Left lobe of liver (tissue), 2 donors: ENCODE measurements around the gene NKG7. TPM values are rescaled to one million over a fixed set of nuclear protein-coding genes. Genes with fewer than 3 reads are reported as not detected.
"Not testable (repeated sequence)": the region's sequence is repeated elsewhere in the genome, so short reads cannot be mapped to it uniquely, and the experiment has no call there.

Experiments
- ATAC-seq: fragments of 200-7000 bp; cut with Tn5 transposase; one replicate; pipeline ENCODE4 v1.9.1; 2020; ENCODE audit warnings: mild to moderate bottlenecking, moderate library complexity
- DNase-seq: peaks from one replicate; pipeline ENCODE4 v3.0.0-alpha.2; 2020; ENCODE audit warnings: low spot score
- total RNA-seq: library from RNA; stranded (reverse); gene quantifications from one replicate; pipeline ENCODE4 v1.2.1, GENCODE V29; 2021
- donor health status: DM: no; HTN: no; CAD: no; lungs with moderate emphysema.
- donor health status: DM: no; HTN: yes; CAD: no.

The NKG7 gene, protein sequence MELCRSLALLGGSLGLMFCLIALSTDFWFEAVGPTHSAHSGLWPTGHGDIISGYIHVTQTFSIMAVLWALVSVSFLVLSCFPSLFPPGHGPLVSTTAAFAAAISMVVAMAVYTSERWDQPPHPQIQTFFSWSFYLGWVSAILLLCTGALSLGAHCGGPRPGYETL
- total RNA-seq = 1.7 TPM

DNA sequence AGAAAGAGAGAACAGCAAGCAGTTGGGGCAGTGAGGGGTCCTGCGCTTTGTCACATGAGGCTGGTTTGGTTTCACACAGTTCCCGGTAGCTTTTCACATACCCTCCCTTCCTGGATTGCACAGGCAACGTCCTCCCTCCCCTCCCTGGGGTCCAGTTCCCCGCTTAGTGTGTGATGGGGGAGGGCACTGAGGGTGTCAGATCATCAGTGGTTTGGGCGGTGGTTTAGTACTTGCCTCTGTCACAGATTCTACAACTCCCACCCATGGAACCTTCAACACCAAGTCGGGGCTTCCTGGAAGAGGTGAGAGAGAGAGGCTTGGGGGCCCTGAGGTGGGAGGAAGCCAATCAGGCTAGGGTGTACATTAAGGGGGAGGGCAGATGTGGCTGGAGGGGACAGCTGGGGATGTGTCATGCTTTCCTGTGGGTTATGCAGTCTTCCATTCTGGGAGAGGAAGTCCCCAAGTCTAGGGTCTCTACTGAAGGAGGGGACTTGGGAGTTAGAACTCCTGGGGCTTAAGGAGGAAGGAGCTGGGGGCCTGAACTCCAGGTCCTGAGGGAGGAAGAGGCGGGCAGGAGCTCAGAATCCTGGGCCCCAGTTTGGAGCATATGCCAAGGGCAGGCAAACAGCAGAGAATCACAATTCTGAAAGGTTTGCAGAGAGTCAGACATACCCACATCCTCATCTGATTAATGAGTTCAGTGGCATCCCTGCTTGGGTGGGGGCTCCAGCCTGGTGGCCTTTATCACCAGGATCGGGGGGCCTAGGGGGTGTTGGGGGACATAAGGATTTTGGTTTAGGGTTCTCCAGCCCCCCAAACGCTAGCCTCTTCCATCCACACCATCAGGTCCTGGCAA, at the start of gene NKG7:
Gene NKG7 (minus strand): TSS at position 6 of the 856 bp plus-strand sequence. CDS start 119 bp downstream, outside the sequence.
- DNase-seq = no peak
- no peak for ATAC-seq

DNA sequence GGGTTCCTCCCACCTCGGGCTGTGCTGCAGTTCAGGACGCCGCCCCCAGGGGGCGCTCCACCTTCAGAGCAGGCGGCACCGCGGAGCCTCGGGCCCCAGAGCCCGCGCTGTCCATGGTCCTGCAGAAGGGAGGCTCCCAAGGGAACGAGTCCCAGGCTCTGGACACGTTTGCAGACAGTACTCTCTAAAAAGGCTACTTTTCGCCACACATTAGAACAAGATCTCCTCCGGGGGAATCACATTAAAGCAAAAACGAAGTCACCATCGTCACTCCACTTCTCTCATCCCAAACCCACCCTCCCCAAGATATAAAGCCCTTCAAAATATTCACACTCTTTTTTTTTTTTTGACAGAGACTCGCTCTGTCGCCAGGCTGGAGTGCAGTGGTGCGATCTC, 49.6 kb upstream of the NKG7 start:
- peak; percentile 100 for ATAC-seq
- DNase-seq = peak; percentile 86

DNA sequence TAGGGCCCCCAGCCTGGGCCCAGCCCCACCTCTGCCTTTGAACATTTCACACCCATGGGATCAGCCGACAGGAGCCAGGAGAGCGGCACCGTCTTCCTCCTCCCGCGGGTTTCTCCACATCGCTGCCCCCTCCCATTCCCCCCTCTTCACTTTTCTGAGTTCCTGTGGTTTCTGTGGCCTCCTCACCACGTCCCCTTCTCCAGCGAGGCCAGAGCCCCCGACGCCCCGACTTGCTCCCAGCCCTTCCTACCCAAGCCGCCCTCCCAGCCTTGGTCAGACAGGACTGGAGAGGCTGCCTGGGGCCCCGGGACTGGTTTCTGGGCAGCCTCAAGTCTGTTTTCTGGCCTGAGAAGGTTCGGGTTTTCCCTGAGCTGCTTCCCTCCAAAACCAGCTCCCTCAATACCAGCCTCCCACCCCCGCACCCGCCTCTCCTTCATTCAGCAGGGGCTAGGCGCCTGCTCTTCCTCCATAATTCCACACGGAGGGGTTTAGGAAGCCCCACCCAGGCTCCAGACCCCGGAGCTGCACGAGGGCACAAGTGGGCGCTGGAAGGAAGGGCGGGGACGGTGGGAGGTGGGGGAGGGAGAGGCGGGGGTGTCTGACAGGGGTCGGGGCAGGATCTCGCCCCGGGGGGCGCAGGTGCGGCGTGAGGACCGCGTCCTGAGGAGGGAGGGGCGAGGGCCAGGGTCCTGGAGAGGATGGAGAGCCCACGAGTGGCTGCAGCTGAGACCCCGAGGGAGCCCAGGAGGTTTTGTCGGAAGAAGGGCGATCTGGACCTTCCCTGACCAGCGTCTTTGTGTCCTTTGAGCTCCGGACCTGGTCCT, 49.0 kb upstream of the NKG7 start:
- DNase-seq = no peak
- no peak for ATAC-seq

DNA sequence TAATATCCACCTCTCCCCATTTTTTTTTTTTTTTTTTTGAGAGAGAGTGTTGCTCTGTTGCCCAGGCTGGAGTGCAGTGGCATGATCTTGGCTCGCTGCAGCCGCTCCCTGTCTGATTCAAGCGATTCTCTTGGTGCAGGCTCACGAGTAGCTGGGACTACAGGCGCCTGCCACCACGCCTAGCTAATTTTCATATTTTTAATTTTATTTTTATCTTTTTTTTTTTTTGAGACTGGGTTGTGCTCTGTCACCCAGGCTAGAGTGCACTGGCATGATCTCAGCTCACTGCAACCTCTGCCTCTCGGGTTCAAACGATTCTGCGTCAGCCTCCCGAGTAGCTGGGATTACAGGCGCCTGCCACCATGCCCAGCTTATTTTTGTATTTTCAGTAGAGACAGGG, 48.1 kb upstream of the NKG7 start:
- not testable (repeated sequence) for ATAC-seq, DNase-seq

DNA sequence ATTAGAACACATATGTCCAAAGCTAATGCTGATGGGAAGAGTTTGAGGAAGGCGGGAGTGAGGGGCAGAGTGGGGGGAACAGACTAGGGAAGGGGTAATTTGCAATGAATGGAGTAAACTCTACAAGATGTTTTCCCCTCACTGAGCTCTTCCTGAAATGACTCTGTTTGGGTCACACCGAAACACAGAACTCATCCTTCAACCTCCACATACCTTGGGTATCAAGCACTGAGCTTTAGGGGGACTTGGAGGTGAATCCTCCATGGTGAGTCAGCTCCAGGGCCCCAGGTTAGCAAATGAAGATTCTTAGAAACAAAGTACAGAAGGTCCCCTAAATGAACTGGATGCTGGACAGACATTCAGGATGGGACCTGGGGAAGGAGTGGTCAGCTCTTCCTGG, 46.3 kb upstream of the NKG7 start:
- no peak for ATAC-seq
- no peak for DNase-seq

DNA sequence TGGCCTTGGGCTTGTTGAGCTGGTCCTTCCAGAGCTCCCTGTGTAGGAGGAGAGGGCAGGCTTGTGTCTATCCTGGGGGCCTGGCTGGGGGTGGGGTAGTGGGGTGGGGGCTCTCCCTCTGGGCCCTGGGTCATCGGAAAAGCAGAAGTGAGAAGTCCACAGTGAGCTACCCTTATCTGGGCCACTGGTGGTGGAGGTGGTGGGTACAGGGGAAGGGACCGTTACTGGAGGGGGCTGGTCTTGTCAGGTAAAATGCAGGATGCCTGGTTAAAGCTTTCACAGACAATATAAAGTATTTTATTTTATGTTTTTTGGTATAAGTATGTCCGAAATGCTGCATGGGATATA, 45.3 kb upstream of the NKG7 start:
- no peak for DNase-seq
- no peak for ATAC-seq

DNA sequence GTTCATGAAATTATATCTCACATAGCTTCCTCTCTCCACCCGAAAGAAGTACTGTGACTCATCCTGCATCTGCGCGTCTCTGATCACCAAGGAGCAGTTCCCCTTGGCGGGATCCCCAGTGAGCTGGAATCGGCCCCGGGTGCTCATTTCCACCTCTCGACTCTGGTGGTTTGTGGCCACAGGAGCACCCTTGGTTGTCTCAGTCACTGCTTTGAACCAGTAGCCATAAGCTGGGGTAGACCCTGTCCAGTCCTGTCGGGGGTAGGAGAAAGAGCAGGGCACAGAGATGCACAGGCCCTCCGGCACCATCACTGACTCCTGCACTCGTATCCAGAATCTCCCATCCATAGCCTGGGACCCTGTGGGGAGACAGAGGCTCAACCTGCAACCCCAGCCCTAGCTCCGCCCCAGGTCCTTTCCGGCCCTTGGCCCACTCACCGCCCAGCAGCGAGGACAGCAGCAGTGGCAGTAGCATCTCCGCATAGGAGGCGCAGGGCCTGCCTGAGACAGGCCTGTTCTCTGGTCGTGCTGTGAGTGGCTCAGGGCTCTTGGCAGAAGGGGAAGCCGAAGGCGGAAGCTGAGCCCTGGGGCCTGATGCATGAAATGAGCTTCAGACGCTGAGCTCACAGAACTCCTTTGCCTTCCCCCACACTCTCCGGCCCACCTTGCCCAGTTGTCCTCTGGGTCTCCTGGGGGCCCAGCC, 44.8 kb upstream of the NKG7 start, which contains the start of gene SIGLEC10:
Gene SIGLEC10 (minus strand): TSS at position 536 of the 703 bp plus-strand sequence. CDS start 61 bp downstream, at position 475.
- ATAC-seq (peak; percentile 23), DNase-seq (no peak)

DNA sequence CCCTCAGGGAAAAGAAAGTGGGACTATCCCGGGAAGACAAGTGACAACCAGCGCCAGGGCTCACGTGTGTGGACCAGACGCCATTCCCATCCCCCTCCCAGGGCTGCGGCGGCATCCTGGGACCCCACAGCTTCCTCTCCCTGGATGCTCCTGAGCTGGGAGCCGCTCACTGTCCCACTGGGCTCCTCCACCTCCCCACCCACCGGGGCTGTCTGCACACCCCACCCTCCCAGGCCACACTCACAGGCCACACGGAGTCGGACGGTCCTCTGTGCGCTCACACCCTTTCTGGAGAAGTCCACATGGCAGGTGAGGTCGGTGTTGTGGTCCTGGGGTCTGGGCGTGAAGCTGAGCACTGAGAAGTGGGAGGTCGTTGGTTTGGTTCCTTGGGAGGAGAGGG, 44.0 kb upstream of the NKG7 start:
- DNase-seq, ATAC-seq: not testable (repeated sequence)

DNA sequence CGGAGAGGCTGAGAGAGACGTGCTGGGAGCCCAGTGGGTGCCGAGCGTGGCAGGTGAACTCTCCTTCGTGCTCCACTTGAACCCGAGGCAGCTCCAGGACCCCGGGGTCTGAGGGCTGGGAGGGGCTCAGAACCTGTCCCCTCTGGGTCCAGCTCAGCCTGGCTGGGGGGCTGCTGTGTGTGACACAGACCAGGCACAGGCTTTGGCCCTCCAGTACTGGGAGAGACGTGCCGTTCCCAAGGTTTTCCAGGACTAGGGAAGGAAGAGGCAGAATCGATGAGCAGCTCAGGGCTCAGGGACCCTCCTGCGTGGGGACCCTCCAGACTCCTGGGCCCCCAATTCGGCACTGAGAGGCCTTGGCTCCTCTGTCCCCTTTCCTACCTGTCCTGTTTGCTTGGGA, 42.7 kb upstream of the NKG7 start:
- ATAC-seq (no peak), DNase-seq (no peak)

DNA sequence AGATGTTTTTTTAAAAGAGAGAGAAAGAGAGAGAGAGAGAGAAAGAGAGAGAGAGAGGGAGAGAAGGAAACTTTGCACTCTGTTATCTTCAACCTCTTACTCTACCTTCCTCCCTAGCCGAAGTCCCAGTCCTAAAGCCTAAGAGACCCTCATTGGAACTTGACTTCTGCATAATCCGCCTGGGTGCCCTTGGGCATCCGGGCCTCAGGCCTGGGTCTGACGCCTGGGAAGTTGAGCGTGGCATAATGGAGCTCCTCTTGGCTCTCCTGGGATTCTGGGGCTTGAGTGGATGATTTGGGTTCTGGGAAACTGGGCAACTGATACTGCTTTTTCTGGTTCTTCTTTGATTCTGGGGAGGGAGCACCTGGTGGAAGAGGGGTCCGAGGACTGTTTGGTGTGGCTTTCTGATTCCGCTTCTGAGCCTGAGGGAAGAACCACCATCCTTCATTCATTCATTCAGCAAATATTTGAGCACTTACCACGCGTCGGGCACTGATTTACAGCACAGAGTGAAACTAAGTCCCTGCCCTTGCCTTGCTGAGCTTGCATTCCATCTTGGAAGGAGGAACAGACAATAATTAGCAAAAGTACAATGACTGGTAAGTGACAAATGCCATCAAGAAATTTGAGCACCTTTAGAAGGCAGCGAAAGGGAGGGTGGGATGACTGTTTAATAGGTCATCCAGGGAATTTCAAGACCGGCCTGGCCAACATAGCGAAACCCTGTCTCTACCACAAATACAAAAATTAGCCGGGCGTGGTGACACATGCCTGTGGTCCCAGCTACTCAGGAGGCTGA, 38.7 kb upstream of the NKG7 start:
- no peak for ATAC-seq
- DNase-seq = no peak

DNA sequence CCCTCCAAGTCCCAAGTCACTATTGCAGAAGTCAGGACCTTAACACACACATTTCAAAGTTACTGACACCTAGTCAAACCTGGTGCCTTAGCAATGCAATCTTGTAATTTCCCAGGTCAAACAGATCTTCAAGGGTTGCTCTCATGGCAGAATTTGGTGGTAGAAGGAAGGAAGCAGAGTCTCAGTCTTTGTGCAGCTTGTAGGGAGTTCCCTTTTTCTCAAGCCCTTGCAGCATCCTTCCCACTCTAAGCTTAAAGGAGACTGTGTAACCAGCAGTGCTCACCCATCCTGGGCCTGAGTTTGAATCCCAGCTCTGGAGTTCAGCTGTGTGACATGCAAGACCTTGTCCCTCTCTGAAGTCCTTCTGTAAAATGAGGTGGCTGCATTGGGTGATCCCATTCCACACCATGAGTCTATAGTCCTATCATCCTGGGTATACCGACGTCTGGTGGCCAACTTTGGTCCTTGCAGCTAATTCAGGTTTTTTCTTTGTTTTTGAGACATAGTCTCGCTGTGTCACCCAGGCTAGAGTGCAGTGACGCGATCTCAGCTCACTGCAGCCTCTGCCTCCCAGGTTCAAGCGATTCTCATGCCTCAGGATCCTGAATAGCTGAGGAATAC, 35.2 kb upstream of the NKG7 start:
- DNase-seq = no peak
- peak; percentile 92 for ATAC-seq

DNA sequence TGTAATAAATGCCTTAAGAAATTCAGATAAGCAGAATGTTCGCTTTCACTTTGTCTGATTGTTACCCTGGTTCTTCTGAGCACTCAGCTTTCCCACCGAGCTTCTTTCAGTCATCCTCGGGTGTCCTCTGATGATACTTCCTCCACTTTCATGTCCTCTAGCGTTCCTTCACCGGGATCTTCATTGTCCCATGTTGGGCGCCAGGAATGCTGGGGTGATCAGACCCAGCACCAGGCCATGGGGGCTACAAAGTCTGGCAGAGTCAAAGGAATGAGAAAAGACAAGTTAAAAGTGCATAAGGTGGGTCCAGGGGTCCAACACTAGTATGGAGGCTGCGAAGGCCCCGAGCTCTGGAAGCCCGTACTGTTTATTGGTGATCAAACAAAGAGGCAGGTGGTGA, 29.7 kb upstream of the NKG7 start:
- ATAC-seq (no peak), DNase-seq (no peak)

DNA sequence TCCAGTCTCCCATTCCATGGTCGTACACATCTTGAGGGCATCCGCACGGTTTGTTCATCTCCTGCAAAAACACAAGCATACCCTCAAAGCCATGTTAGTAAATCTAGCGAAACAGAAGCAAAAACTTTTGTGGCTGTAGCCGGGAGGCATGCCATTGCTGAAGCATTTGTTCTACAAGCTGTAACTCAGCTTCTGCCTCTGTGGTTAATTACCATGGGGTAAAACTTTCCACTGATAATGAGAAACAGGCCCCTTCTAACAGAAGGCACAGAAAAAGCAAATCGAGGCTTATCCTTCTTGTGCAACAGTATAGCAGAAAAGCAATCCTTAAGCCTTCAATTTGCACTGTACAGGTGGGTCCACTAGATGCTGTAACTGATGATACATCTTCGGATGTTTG, 27.5 kb upstream of the NKG7 start:
- not testable (repeated sequence) for ATAC-seq, DNase-seq

DNA sequence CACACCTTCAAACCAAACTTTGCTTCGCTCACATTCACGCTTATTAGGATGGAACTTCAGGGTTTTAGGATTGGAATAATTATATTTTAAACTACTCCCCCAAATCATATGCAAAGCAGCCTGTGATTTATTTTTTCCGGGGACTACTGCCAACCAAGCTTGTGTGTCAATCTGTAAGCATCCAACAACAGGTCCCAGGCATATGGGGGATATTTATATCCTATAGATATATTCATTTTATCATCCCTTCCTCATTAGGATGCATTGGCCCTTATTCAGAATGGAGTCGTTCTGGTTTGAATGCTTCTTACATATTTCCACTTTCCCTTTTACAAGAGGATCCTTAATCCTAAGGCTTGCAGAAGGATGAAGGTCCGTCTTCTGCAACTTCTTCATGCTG, 26.8 kb upstream of the NKG7 start:
- DNase-seq = no peak
- no peak for ATAC-seq

DNA sequence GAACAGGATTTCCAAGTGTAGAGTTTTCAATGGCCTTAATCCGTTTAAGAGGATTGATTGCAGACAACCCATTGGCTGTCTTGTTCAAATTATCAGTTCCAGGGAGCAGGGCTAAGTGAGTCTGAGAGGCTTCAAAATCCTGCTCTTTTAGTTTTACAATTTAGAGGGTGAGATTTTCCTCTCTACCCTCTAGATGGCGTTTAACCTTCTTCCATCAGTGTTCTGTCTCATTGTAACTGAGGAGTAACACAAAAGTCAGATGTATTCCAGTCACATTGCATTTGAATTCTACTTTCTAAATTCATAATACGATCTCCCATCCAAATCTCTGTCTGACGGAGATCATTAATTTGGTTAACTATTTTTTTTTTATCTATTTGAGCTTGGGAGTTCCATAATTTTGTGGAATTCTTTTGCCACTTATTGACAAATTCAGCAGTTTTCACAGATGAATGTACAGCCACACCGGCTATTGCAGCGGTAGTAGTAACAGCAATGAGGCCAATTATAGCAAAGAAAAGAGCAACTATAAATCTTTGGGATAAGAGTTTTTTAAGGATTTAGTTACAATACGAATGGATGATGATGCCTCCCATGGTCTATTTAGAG, 25.7 kb upstream of the NKG7 start:
- ATAC-seq = peak; percentile 50
- no peak for DNase-seq

DNA sequence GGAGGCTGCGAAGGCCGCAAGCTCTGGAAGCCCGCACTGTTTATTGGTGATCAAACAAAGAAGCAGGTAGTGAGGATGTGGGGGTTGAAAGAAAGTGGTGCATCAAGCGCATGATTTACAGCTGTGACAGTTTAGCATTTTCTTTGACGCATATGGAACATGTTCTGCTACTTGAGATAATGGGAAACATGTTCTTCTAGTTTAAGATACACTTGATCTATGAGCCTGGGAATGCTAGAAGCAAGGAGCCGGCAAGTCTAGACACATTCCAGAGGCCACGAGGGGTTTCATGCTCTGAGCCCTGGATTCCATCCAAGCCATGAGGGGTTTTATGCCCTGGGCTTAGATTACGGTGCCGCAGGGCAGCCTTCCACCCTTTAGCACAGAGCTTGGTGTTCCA, 25.0 kb upstream of the NKG7 start:
- ATAC-seq = not testable (repeated sequence)

DNA sequence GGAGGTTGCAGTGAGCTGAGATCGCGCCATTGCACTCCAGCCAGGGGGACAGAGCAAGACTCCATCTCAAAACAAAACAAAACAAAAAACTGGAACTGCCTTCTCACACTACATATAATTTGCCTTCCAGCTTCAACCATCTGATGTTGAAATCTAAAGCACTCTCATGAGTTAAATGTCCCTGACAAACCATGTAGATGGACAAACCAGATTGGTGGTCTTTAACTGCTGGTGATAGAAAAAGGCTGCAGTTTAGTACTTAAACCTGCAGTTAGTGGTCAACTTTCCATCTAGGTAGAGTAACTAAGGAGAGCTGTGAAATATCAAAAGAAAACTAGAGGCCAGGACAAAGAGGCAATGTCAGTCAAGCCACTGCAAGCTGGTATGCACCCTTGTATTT, 23.7 kb upstream of the NKG7 start:
- ATAC-seq = no peak
- no peak for DNase-seq

More for the DNA sequence above, 25.0 kb upstream of the NKG7 start:
- not testable (repeated sequence) for DNase-seq

DNA sequence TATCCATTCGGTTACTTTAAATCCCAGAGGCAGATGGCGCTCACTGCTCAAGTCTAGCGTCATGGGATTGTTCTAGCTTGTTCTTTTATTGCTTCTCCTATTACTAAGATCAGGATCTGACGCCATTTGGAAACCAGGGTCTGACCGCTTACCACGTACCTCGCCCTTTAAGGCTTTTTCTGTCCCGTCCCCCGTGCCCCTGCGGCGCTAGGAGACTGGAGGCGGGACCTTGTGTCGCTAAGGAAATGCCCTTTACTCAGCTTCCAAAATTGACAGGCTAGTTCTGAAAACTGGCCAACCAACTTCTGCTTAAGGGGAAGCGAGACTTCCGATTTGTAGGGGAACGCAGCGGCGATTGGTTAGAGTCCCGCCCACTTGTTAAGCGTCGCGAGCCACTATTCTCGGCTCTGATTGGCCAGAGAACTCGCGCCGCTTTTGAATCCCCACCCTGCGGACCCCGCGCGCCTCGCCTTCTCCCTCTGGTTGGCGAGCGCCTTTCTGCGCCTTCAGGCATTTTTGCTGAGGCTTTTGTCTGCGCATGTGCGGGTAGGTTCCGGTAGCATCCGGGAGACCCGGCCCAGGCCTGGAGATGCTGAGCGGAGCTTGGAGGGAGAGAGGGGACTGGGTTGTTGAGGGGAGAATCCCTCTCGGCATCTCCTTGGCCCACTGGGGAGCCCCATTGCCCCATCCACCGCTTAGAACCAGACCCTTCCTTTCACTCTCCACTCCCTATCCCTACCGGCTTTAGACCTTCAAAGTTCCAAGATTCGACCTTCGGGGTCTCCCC, 21.8 kb upstream of the NKG7 start:
- ATAC-seq = peak; percentile 97
- peak; percentile 91 for DNase-seq
